HEK293 (cell line): ENCODE measurements around the gene KLHL17.

Source experiments
- EGR2 ChIP-seq: fragments of 450-650 bp; formaldehyde crosslinking; IDR thresholded peaks from 2 replicates; pipeline ENCODE4 v1.5.1; 2016; ENCODE audit warnings: low read depth, missing biosample characterization, missing genetic modification characterization
- FEZF1 ChIP-seq: fragments of 450-650 bp; formaldehyde crosslinking; IDR thresholded peaks from 2 replicates; pipeline ENCODE4 v1.5.1; 2016; ENCODE audit warnings: missing biosample characterization, missing genetic modification characterization
- HOXD13 ChIP-seq: sonication (generic); formaldehyde crosslinking; IDR thresholded peaks from 2 replicates; pipeline ENCODE4 v1.8.0; 2022; ENCODE audit warnings: missing genetic modification reagents, borderline replicate concordance
- MEIS1 ChIP-seq: sonication (generic); formaldehyde crosslinking; IDR thresholded peaks from 2 replicates; pipeline ENCODE4 v1.8.1; 2022; ENCODE audit warnings: missing genetic modification reagents, mild to moderate bottlenecking, borderline replicate concordance
- MYNN ChIP-seq: fragments of 450-650 bp; formaldehyde crosslinking; IDR thresholded peaks from 2 replicates; pipeline ENCODE4 v1.5.1; 2016; ENCODE audit warnings: missing biosample characterization, missing genetic modification characterization, borderline replicate concordance
- PRDM1 ChIP-seq: fragments of 450-650 bp; formaldehyde crosslinking; IDR thresholded peaks from 2 replicates; pipeline ENCODE4; 2016; ENCODE audit warnings: missing biosample characterization, missing genetic modification characterization
- SP7 ChIP-seq: fragments of 450-650 bp; formaldehyde crosslinking; IDR thresholded peaks from 2 replicates; pipeline ENCODE4 v1.5.1; 2016; ENCODE audit warnings: missing biosample characterization, missing genetic modification characterization
- TCF7L2 ChIP-seq: IDR thresholded peaks from 2 replicates; pipeline ENCODE4 v1.6.1; 2011; ENCODE audit warnings: low read depth, mild to moderate bottlenecking, inconsistent platforms, low read length, moderate library complexity, borderline replicate concordance
- WT1 ChIP-seq: fragments of 450-650 bp; formaldehyde crosslinking; IDR thresholded peaks from 2 replicates; pipeline ENCODE4 v1.5.1; 2016; ENCODE audit warnings: missing biosample characterization, missing genetic modification characterization
- YY1 ChIP-seq: fragments of 450-650 bp; formaldehyde crosslinking; IDR thresholded peaks from 2 replicates; pipeline ENCODE4 v1.5.1; 2018; ENCODE audit warnings: missing biosample characterization, missing genetic modification characterization
- ZBTB1 ChIP-seq: fragments of 450-650 bp; formaldehyde crosslinking; IDR thresholded peaks from 2 replicates; pipeline ENCODE4 v1.5.1; 2016; ENCODE audit warnings: missing biosample characterization, missing genetic modification characterization
- ZBTB17 ChIP-seq: fragments of 450-650 bp; formaldehyde crosslinking; IDR thresholded peaks from 2 replicates; pipeline ENCODE4 v1.5.1; 2016; ENCODE audit warnings: missing biosample characterization, missing genetic modification characterization
- ZBTB7A ChIP-seq: fragments of 450-650 bp; formaldehyde crosslinking; IDR thresholded peaks from 2 replicates; pipeline ENCODE4 v1.5.1; 2016; ENCODE audit warnings: low read depth, missing biosample characterization, missing genetic modification characterization
- ZNF121 ChIP-seq: fragments of 450-650 bp; formaldehyde crosslinking; IDR thresholded peaks from 2 replicates; pipeline ENCODE4 v1.5.1; 2016; ENCODE audit warnings: missing biosample characterization, missing genetic modification characterization
- ZNF133 ChIP-seq: fragments of 450-650 bp; formaldehyde crosslinking; IDR thresholded peaks from 2 replicates; pipeline ENCODE4 v1.5.1; 2016; ENCODE audit warnings: missing biosample characterization, missing genetic modification characterization
- ZNF138 ChIP-seq: fragments of 450-650 bp; formaldehyde crosslinking; IDR thresholded peaks from 2 replicates; pipeline ENCODE4 v1.5.1; 2016; ENCODE audit warnings: missing biosample characterization, missing genetic modification characterization, borderline replicate concordance
- ZNF211 ChIP-seq: fragments of 450-650 bp; formaldehyde crosslinking; IDR thresholded peaks from 2 replicates; pipeline ENCODE4 v1.5.1; 2016; ENCODE audit warnings: low read depth, missing biosample characterization, missing genetic modification characterization
- ZNF239 ChIP-seq: fragments of 450-650 bp; formaldehyde crosslinking; IDR thresholded peaks from 2 replicates; pipeline ENCODE4 v1.5.1; 2016; ENCODE audit warnings: missing biosample characterization, missing genetic modification characterization
- ZNF248 ChIP-seq: fragments of 450-650 bp; formaldehyde crosslinking; IDR thresholded peaks from 2 replicates; pipeline ENCODE4 v1.5.1; 2017; ENCODE audit warnings: missing biosample characterization, missing genetic modification characterization
- ZNF311 ChIP-seq: fragments of 450-650 bp; formaldehyde crosslinking; IDR thresholded peaks from 2 replicates; pipeline ENCODE4 v1.5.1; 2017; ENCODE audit warnings: missing biosample characterization, missing genetic modification characterization, borderline replicate concordance
- ZNF341 ChIP-seq: fragments of 450-650 bp; formaldehyde crosslinking; IDR thresholded peaks from 2 replicates; pipeline ENCODE4; 2016; ENCODE audit warnings: low read depth, missing biosample characterization, missing genetic modification characterization
- ZNF585B ChIP-seq: fragments of 450-650 bp; formaldehyde crosslinking; IDR thresholded peaks from 2 replicates; pipeline ENCODE4 v1.5.1; 2016; ENCODE audit warnings: missing biosample characterization, missing genetic modification characterization
- ZNF670 ChIP-seq: fragments of 450-650 bp; formaldehyde crosslinking; IDR thresholded peaks from 2 replicates; pipeline ENCODE4 v1.5.1; 2016; ENCODE audit warnings: missing biosample characterization, missing genetic modification characterization, low read depth
- ZNF677 ChIP-seq: fragments of 450-650 bp; IDR thresholded peaks from 2 replicates; pipeline ENCODE4 v1.5.0; 2018; ENCODE audit warnings: missing biosample characterization, mild to moderate bottlenecking, missing genetic modification characterization, moderate library complexity
- ZNF76 ChIP-seq: fragments of 450-650 bp; formaldehyde crosslinking; IDR thresholded peaks from 2 replicates; pipeline ENCODE4; 2016; ENCODE audit warnings: low read depth, missing biosample characterization, missing genetic modification characterization, borderline replicate concordance
- ZNF776 ChIP-seq: fragments of 450-650 bp; formaldehyde crosslinking; IDR thresholded peaks from 2 replicates; pipeline ENCODE4 v1.5.0; 2017; ENCODE audit warnings: missing biosample characterization, missing genetic modification characterization, borderline replicate concordance
- ZNF830 ChIP-seq: fragments of 450-650 bp; IDR thresholded peaks from 2 replicates; pipeline ENCODE4 v1.5.0; 2018; ENCODE audit warnings: missing biosample characterization, missing genetic modification characterization, low read depth, mild to moderate bottlenecking, moderate library complexity
- ZSCAN30 ChIP-seq: fragments of 450-650 bp; IDR thresholded peaks from 2 replicates; pipeline ENCODE4 v1.5.1; 2018; ENCODE audit warnings: missing biosample characterization, mild to moderate bottlenecking, missing genetic modification characterization, moderate library complexity
- TF ChIP-seq, protein P1 (sequence below): fragments of 450-650 bp; formaldehyde crosslinking; IDR thresholded peaks from 2 replicates; pipeline ENCODE4 v1.5.1; 2016; ENCODE audit warnings: missing biosample characterization, missing genetic modification characterization, low read depth
- TF ChIP-seq, protein P2 (sequence below): fragments of 450-650 bp; formaldehyde crosslinking; IDR thresholded peaks from 2 replicates; pipeline ENCODE4 v1.5.1; 2016; ENCODE audit warnings: missing biosample characterization, missing genetic modification characterization
- TF ChIP-seq, protein P3 (sequence below): fragments of 450-650 bp; formaldehyde crosslinking; IDR thresholded peaks from 2 replicates; pipeline ENCODE4 v1.5.1; 2016; ENCODE audit warnings: missing biosample characterization, missing genetic modification characterization
- TF ChIP-seq, protein P4 (sequence below): fragments of 450-650 bp; formaldehyde crosslinking; conservative IDR thresholded peaks from 2 replicates; pipeline ENCODE4 v1.5.1; 2016; ENCODE audit warnings: low read depth, missing biosample characterization, missing genetic modification characterization
- TF ChIP-seq, protein P5 (sequence below): fragments of 450-650 bp; formaldehyde crosslinking; IDR thresholded peaks from 2 replicates; pipeline ENCODE4 v1.5.1; 2017; ENCODE audit warnings: missing biosample characterization, mild to moderate bottlenecking, missing genetic modification characterization, moderate library complexity

The KLHL17 gene

DNA sequence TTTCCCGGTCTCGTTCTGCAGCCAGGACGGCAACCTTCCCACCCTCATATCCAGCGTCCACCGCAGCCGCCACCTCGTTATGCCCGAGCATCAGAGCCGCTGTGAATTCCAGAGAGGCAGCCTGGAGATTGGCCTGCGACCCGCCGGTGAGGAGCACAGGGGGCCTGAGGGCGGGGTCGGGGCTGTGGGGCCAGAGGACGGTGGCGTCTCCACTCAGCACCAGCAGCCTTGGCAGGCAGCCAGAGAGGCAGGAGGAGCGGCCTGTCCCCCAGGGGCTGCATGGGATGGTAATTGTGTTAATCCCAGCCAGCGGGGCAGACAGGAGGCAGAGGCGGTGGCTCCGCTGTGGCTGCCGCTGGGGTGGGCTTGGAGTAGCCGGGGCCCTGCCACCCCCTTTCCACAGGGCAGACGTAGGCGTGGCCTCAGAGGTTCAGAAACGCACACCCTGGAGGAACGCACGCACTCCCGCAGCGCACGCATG lies 24.6 kb upstream of the KLHL17 start (continued):
- TF ChIP-seq TCF7L2 (no peak), ZNF670 (tag by site-specific recombination) (no peak), ZBTB17 (tag by site-specific recombination) (no peak), ZNF121 (tag by site-specific recombination) (no peak), ZNF211 (tag by site-specific recombination) (no peak), ZBTB7A (tag by site-specific recombination) (peak; percentile 82), EGR2 (tag by site-specific recombination) (peak; percentile 54; the same call in 1 of the 2 replicates), MYNN (tag by site-specific recombination) (no peak), ZNF341 (tag by site-specific recombination) (peak; percentile 92), MEIS1 (no peak), WT1 (peak; percentile 92), ZNF138 (no peak), ZNF311 (tag by site-specific recombination) (no peak), ZNF133 (tag by site-specific recombination) (no peak), SP7 (tag by site-specific recombination) (peak; percentile 91), ZNF76 (peak; percentile 49; the same call in 1 of the 2 replicates), ZNF830 (tag by site-specific recombination) (no peak), ZNF248 (tag by site-specific recombination) (no peak), ZNF585B (no peak), ZNF677 (tag by site-specific recombination) (no peak), PRDM1 (no peak), ZSCAN30 (tag by site-specific recombination) (peak; percentile 86), HOXD13 (no peak), ZNF239 (tag by site-specific recombination) (no peak), YY1 (tag by site-specific recombination) (no peak), ZNF776 (tag by site-specific recombination) (no peak), ZBTB1 (tag by site-specific recombination) (no peak), FEZF1 (tag by site-specific recombination) (peak; percentile 55; the same call in 1 of the 2 replicates)
- TF ChIP-seq, protein P1, sequence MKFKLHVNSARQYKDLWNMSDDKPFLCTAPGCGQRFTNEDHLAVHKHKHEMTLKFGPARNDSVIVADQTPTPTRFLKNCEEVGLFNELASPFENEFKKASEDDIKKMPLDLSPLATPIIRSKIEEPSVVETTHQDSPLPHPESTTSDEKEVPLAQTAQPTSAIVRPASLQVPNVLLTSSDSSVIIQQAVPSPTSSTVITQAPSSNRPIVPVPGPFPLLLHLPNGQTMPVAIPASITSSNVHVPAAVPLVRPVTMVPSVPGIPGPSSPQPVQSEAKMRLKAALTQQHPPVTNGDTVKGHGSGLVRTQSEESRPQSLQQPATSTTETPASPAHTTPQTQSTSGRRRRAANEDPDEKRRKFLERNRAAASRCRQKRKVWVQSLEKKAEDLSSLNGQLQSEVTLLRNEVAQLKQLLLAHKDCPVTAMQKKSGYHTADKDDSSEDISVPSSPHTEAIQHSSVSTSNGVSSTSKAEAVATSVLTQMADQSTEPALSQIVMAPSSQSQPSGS (tag by site-specific recombination) = no peak
- TF ChIP-seq, protein P2, sequence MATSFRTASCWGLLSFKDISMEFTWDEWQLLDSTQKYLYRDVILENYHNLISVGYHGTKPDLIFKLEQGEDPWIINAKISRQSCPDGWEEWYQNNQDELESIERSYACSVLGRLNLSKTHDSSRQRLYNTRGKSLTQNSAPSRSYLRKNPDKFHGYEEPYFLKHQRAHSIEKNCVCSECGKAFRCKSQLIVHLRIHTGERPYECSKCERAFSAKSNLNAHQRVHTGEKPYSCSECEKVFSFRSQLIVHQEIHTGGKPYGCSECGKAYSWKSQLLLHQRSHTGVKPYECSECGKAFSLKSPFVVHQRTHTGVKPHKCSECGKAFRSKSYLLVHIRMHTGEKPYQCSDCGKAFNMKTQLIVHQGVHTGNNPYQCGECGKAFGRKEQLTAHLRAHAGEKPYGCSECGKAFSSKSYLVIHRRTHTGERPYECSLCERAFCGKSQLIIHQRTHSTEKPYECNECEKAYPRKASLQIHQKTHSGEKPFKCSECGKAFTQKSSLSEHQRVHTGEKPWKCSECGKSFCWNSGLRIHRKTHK (tag by site-specific recombination) = no peak
- TF ChIP-seq, protein P3, sequence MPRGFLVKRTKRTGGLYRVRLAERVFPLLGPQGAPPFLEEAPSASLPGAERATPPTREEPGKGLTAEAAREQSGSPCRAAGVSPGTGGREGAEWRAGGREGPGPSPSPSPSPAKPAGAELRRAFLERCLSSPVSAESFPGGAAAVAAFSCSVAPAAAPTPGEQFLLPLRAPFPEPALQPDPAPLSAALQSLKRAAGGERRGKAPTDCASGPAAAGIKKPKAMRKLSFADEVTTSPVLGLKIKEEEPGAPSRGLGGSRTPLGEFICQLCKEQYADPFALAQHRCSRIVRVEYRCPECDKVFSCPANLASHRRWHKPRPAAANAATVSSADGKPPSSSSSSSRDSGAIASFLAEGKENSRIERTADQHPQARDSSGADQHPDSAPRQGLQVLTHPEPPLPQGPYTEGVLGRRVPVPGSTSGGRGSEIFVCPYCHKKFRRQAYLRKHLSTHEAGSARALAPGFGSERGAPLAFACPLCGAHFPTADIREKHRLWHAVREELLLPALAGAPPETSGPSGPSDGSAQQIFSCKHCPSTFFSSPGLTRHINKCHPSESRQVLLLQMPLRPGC (tag by site-specific recombination) = peak; percentile 49
- TF ChIP-seq, protein P4, sequence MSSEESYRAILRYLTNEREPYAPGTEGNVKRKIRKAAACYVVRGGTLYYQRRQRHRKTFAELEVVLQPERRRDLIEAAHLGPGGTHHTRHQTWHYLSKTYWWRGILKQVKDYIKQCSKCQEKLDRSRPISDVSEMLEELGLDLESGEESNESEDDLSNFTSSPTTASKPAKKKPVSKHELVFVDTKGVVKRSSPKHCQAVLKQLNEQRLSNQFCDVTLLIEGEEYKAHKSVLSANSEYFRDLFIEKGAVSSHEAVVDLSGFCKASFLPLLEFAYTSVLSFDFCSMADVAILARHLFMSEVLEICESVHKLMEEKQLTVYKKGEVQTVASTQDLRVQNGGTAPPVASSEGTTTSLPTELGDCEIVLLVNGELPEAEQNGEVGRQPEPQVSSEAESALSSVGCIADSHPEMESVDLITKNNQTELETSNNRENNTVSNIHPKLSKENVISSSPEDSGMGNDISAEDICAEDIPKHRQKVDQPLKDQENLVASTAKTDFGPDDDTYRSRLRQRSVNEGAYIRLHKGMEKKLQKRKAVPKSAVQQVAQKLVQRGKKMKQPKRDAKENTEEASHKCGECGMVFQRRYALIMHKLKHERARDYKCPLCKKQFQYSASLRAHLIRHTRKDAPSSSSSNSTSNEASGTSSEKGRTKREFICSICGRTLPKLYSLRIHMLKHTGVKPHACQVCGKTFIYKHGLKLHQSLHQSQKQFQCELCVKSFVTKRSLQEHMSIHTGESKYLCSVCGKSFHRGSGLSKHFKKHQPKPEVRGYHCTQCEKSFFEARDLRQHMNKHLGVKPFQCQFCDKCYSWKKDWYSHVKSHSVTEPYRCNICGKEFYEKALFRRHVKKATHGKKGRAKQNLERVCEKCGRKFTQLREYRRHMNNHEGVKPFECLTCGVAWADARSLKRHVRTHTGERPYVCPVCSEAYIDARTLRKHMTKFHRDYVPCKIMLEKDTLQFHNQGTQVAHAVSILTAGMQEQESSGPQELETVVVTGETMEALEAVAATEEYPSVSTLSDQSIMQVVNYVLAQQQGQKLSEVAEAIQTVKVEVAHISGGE (tag by site-specific recombination) = no peak
- TF ChIP-seq, protein P5, sequence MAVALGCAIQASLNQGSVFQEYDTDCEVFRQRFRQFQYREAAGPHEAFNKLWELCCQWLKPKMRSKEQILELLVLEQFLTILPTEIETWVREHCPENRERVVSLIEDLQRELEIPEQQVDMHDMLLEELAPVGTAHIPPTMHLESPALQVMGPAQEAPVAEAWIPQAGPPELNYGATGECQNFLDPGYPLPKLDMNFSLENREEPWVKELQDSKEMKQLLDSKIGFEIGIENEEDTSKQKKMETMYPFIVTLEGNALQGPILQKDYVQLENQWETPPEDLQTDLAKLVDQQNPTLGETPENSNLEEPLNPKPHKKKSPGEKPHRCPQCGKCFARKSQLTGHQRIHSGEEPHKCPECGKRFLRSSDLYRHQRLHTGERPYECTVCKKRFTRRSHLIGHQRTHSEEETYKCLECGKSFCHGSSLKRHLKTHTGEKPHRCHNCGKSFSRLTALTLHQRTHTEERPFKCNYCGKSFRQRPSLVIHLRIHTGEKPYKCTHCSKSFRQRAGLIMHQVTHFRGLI (tag by site-specific recombination) = no peak
